Astrocyte (in vitro differentiated cells and primary cell): ENCODE measurements around the gene ADARB2. TPM values are rescaled to one million over a fixed set of nuclear protein-coding genes. Genes with fewer than 3 reads are reported as not detected.

Source experiments
- DNase-seq: peaks from one replicate; pipeline ENCODE4 v3.0.0-alpha.2; 2010; ENCODE audit warnings: low read depth
- FAIRE-seq: peaks from 2 replicates; lab custom pipeline; 2011; peaks lifted over from hg19 to GRCh38; lab: Jason Lieb, UNC
- H2AFZ ChIP-seq: 2 replicates; pipeline ENCODE4 v1.6.0; 2012; ENCODE audit warnings: low read depth, low read length, inconsistent platforms
- H3K27ac ChIP-seq: 2 replicates; pipeline ENCODE4 v1.5.1; 2011; ENCODE audit warnings: low read depth, low read length, inconsistent platforms
- H3K27me3 ChIP-seq: 2 replicates; pipeline ENCODE4 v1.6.0; 2011; ENCODE audit warnings: low read length, inconsistent platforms; ENCODE audit not compliant: insufficient read depth
- H3K36me3 ChIP-seq: 2 replicates; pipeline ENCODE4 v1.5.1; 2011; ENCODE audit warnings: low read length, inconsistent platforms; ENCODE audit not compliant: insufficient read depth
- H3K4me1 ChIP-seq: 2 replicates; pipeline ENCODE4 v1.5.1; 2011; ENCODE audit warnings: low read length, inconsistent platforms; ENCODE audit not compliant: insufficient read depth
- H3K4me2 ChIP-seq: 2 replicates; pipeline ENCODE4 v1.6.0; 2012; ENCODE audit warnings: low read length, inconsistent platforms
- H3K4me3 ChIP-seq: 2 replicates; pipeline ENCODE4 v1.5.1; 2011; ENCODE audit warnings: low read depth, mild to moderate bottlenecking, low read length, inconsistent platforms; ENCODE audit not compliant: insufficient read depth
- H3K79me2 ChIP-seq: 2 replicates; pipeline ENCODE4 v1.6.0; 2012; ENCODE audit warnings: mild to moderate bottlenecking, low read length, inconsistent platforms; ENCODE audit not compliant: insufficient read depth
- H3K9ac ChIP-seq: 2 replicates; pipeline ENCODE4 v1.6.0; 2012; ENCODE audit warnings: mild to moderate bottlenecking, low read length, inconsistent platforms
- H3K9me3 ChIP-seq: 2 replicates; pipeline ENCODE4 v1.5.1; 2012; ENCODE audit warnings: low read depth, mild to moderate bottlenecking, low read length, inconsistent platforms; ENCODE audit not compliant: insufficient read depth
- H4K20me1 ChIP-seq: 2 replicates; pipeline ENCODE4 v1.6.0; 2012; ENCODE audit warnings: low read length, inconsistent platforms; ENCODE audit not compliant: insufficient read depth
- H3K27ac Mint-ChIP-seq: one replicate; pipeline ENCODE4 v1.8.0; 2021; ENCODE audit warnings: mild to moderate bottlenecking, mixed read lengths; ENCODE audit not compliant: unreplicated experiment
- H3K27me3 Mint-ChIP-seq: one replicate; pipeline ENCODE4 v1.8.0; 2021; ENCODE audit warnings: low read depth, mixed read lengths; ENCODE audit not compliant: unreplicated experiment
- H3K36me3 Mint-ChIP-seq: one replicate; pipeline ENCODE4 v1.8.0; 2021; ENCODE audit warnings: low read depth, mixed read lengths; ENCODE audit not compliant: unreplicated experiment
- H3K4me1 Mint-ChIP-seq: one replicate; pipeline ENCODE4 v1.8.0; 2021; ENCODE audit warnings: low read depth, mixed read lengths; ENCODE audit not compliant: unreplicated experiment
- H3K4me3 Mint-ChIP-seq: one replicate; pipeline ENCODE4 v1.8.0; 2021; ENCODE audit warnings: mild to moderate bottlenecking, moderate library complexity, mixed read lengths; ENCODE audit not compliant: unreplicated experiment
- H3K9me3 Mint-ChIP-seq: one replicate; pipeline ENCODE4 v1.8.0; 2021; ENCODE audit warnings: mild to moderate bottlenecking, mixed read lengths; ENCODE audit not compliant: unreplicated experiment
- CTCF ChIP-seq: IDR thresholded peaks from 2 replicates; pipeline ENCODE4 v1.5.1; 2011; ENCODE audit warnings: low read depth, mild to moderate bottlenecking, inconsistent platforms, low read length, moderate library complexity; ENCODE audit not compliant: insufficient read depth
- EZH2 ChIP-seq: IDR thresholded peaks from 2 replicates; pipeline ENCODE4 v1.6.1; 2012; ENCODE audit warnings: mild to moderate bottlenecking, low read length, inconsistent platforms; ENCODE audit not compliant: insufficient read depth
- total RNA-seq: library from RNA; stranded (reverse); gene quantifications from 2 replicates; pipeline ENCODE4 v1.2.1, GENCODE V29; 2021

Gene ADARB2
- total RNA-seq, 1 donor from 2014 or later, result 0.18 TPM

- Mint-ChIP-seq H3K4me3 (no peak overlapping the region), H3K4me1 (peaks cover 2% of the 10 kb centered on the region), H3K36me3 (no peaks in the 10 kb centered on the region), H3K9me3 (no peaks in the 10 kb centered on the region), H3K27ac (no peak overlapping the region), H3K27me3 (peaks cover 55% of the 10 kb centered on the region)
- TF ChIP-seq EZH2 (no peak), CTCF (no peak)
- DNase-seq, result no peak
- FAIRE-seq, result no peak
- Histone ChIP-seq H3K27ac (no peak overlapping the region), H3K27me3 (no peaks in the 10 kb centered on the region), H3K4me2 (no peak overlapping the region), H3K4me1 (no peaks in the 10 kb centered on the region), H2AFZ (no peak overlapping the region), H3K79me2 (no peaks in the 10 kb centered on the region), H3K4me3 (no peak overlapping the region), H3K9me3 (no peaks in the 10 kb centered on the region), H4K20me1 (no peaks in the 10 kb centered on the region), H3K36me3 (no peaks in the 10 kb centered on the region), H3K9ac (no peak overlapping the region)
These were observed 549.3 kb downstream of the ADARB2 start for GRCh38 chr10:1187855-1188557.

GRCh38 chr10:1187151-1187854, 550.0 kb downstream of the ADARB2 start:
- Mint-ChIP-seq H3K4me3 (no peak overlapping the region), H3K27ac (no peak overlapping the region), H3K27me3 (peaks cover 59% of the 10 kb centered on the region), H3K9me3 (no peaks in the 10 kb centered on the region), H3K36me3 (no peaks in the 10 kb centered on the region), H3K4me1 (peaks cover 2% of the 10 kb centered on the region)
- H3K79me2 ChIP-seq, result no peaks in the 10 kb centered on the region
- H3K27me3 ChIP-seq, result no peaks in the 10 kb centered on the region
- H3K9ac ChIP-seq, result no peak overlapping the region
- H3K4me2 ChIP-seq, result no peak overlapping the region
- FAIRE-seq (no peak), DNase-seq (no peak)
- no peaks in the 10 kb centered on the region for H4K20me1 ChIP-seq
- no peaks in the 10 kb centered on the region for H3K36me3 ChIP-seq
- no peaks in the 10 kb centered on the region for H3K9me3 ChIP-seq
- no peak overlapping the region for H3K4me3 ChIP-seq
- H3K27ac ChIP-seq, result no peak overlapping the region
- no peak for TF ChIP-seq EZH2
- no peak for TF ChIP-seq CTCF
- no peak overlapping the region for H2AFZ ChIP-seq
- H3K4me1 ChIP-seq, result no peaks in the 10 kb centered on the region

- Histone ChIP-seq H3K27ac (no peak overlapping the region), H3K4me2 (no peak overlapping the region), H3K79me2 (no peaks in the 10 kb centered on the region), H3K4me1 (no peaks in the 10 kb centered on the region), H3K27me3 (no peaks in the 10 kb centered on the region), H3K36me3 (no peaks in the 10 kb centered on the region), H3K9me3 (no peaks in the 10 kb centered on the region), H2AFZ (no peak overlapping the region), H3K9ac (no peak overlapping the region), H3K4me3 (no peak overlapping the region), H4K20me1 (no peaks in the 10 kb centered on the region)
- H3K4me1 Mint-ChIP-seq, result peaks cover 2% of the 10 kb centered on the region
- DNase-seq (no peak), FAIRE-seq (no peak)
- no peaks in the 10 kb centered on the region for H3K36me3 Mint-ChIP-seq
- H3K9me3 Mint-ChIP-seq, result no peaks in the 10 kb centered on the region
- no peak overlapping the region for H3K27ac Mint-ChIP-seq
- no peak overlapping the region for H3K4me3 Mint-ChIP-seq
- peaks cover 57% of the 10 kb centered on the region for H3K27me3 Mint-ChIP-seq
- TF ChIP-seq EZH2, result no peak
- TF ChIP-seq CTCF, result no peak
These were observed 550.7 kb downstream of the ADARB2 start for GRCh38 chr10:1186683-1186990.
